Stromal cell of bone marrow (primary cell): Measurements from ENCODE around the gene CCR2.
"Not testable (repeated sequence)": the region's sequence is repeated elsewhere in the genome, so short reads cannot be mapped to it uniquely, and the experiment has no call there.

Experiments
- DNase-seq: peaks from one replicate; pipeline ENCODE4 v3.0.0-alpha.2; 2012; ENCODE audit warnings: low read depth

CCR2 gene

GRCh38 chr3:46353647-46354410 lies at the start of gene CCR2:
Gene CCR2 (plus strand): TSS chr3:46354111. CDS start chr3:46357528, 3,417 bp downstream.
- DNase-seq = no peak

GRCh38 chr3:46304739-46305138 lies 49.2 kb upstream of the CCR2 start:
- DNase-seq = no peak

- peak; percentile 12 for DNase-seq
Measured at GRCh38 chr3:46312991-46313390, 40.9 kb upstream of the CCR2 start.

- no peak for DNase-seq
Measured at GRCh38 chr3:46314517-46314916, 39.4 kb upstream of the CCR2 start.

- DNase-seq = no peak
Measured at GRCh38 chr3:46316206-46316605, 37.7 kb upstream of the CCR2 start.

GRCh38 chr3:46318207-46318927 lies 35.5 kb upstream of the CCR2 start:
- DNase-seq = no peak

GRCh38 chr3:46321461-46322104 lies 32.3 kb upstream of the CCR2 start:
- no peak for DNase-seq

GRCh38 chr3:46324036-46324435 lies 29.9 kb upstream of the CCR2 start:
- no peak for DNase-seq

- DNase-seq = no peak
Measured at GRCh38 chr3:46325645-46326300, 28.1 kb upstream of the CCR2 start.

- not testable (repeated sequence) for DNase-seq
Measured at GRCh38 chr3:46330676-46331075, 23.2 kb upstream of the CCR2 start.

- DNase-seq = peak; percentile 44
Measured at GRCh38 chr3:46334741-46335478, 19.0 kb upstream of the CCR2 start.

GRCh38 chr3:46335541-46335940 lies 18.4 kb upstream of the CCR2 start:
- DNase-seq = no peak

GRCh38 chr3:46337911-46338310 lies 16.0 kb upstream of the CCR2 start:
- DNase-seq = no peak

- DNase-seq = no peak
Measured at GRCh38 chr3:46338840-46339239, 15.1 kb upstream of the CCR2 start.

GRCh38 chr3:46344476-46344875 lies 9.4 kb upstream of the CCR2 start:
- no peak for DNase-seq

GRCh38 chr3:46348823-46349482 lies 5.0 kb upstream of the CCR2 start:
- no peak for DNase-seq

GRCh38 chr3:46349484-46350261 lies 4.2 kb upstream of the CCR2 start:
- no peak for DNase-seq

- DNase-seq = no peak
Measured at GRCh38 chr3:46350262-46350565, 3.7 kb upstream of the CCR2 start.

- no peak for DNase-seq
Measured at GRCh38 chr3:46351646-46352045, 2.3 kb upstream of the CCR2 start.

- no peak for DNase-seq
Measured at GRCh38 chr3:46353090-46353489, 821 bp upstream of the CCR2 start.

GRCh38 chr3:46354478-46354877 lies 567 bp downstream of the CCR2 start:
- DNase-seq = no peak
